Peyer's patch (tissue), 4 donors: ENCODE measurements around the gene ASPDH.
"Not testable (repeated sequence)": the region's sequence is repeated elsewhere in the genome, so short reads cannot be mapped to it uniquely, and the experiment has no call there.

ENCODE experiments used
- POLR2A ChIP-seq, 2 donors: fragments of 450-650 bp; IDR thresholded peaks; one replicate each; pipeline ENCODE4 v1.5.1; 2017; ENCODE audit warnings: antibody characterized with exemption in 2 of 2, mild to moderate bottlenecking in 2 of 2, moderate library complexity in 2 of 2
- TF ChIP-seq, protein P1 (sequence below), 6 experiments: fragments of 450-650 bp in 4 of 6; fragments of 200-600 bp in 2 of 6; sonication (generic) in 1 of 6; IDR thresholded peaks; one replicate each; pipeline ENCODE4 v1.5.1; 2017 to 2019; ENCODE audit warnings: antibody characterized with exemption in 6 of 6, mild to moderate bottlenecking in 3 of 6, moderate library complexity in 1 of 6

DNA sequence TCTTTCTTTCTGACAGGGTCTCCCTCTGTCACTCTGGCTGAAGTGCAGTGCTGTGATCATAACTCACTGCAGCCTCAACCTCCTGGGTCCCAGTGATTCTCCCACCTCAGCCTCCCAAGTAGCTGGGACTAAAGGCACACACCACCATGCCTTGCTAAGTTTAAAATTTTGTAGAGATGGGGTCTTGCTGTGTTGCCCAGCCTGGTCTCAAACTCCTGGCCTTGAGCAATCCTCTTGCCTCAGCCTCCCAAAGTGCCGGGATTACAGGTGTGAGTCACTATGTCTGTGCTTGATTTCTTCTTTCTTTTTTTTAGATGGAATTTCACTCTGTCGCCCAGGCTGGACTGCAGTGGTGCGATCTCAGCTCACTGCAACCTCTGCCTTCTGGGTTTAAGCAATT lies 14.3 kb upstream of the ASPDH start:
- TF ChIP-seq, protein P1, sequence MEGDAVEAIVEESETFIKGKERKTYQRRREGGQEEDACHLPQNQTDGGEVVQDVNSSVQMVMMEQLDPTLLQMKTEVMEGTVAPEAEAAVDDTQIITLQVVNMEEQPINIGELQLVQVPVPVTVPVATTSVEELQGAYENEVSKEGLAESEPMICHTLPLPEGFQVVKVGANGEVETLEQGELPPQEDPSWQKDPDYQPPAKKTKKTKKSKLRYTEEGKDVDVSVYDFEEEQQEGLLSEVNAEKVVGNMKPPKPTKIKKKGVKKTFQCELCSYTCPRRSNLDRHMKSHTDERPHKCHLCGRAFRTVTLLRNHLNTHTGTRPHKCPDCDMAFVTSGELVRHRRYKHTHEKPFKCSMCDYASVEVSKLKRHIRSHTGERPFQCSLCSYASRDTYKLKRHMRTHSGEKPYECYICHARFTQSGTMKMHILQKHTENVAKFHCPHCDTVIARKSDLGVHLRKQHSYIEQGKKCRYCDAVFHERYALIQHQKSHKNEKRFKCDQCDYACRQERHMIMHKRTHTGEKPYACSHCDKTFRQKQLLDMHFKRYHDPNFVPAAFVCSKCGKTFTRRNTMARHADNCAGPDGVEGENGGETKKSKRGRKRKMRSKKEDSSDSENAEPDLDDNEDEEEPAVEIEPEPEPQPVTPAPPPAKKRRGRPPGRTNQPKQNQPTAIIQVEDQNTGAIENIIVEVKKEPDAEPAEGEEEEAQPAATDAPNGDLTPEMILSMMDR (IDR thresholded peaks at IDR 0.05): not testable (repeated sequence)
- TF ChIP-seq POLR2A (IDR thresholded peaks at IDR 0.05): not testable (repeated sequence)
